HG03045 (cell line): ENCODE data around the gene SPEG.

Experiments
- ATAC-seq: cut with Tn5 transposase; IDR thresholded peaks from one replicate; pipeline ENCODE4 v1.9.1; 2021; ENCODE audit warnings: mild to moderate bottlenecking, moderate library complexity; ENCODE audit not compliant: unreplicated experiment

Gene SPEG

GRCh38 chr2:219442256-219443015 lies 7.8 kb downstream of the SPEG start:
- no peak for ATAC-seq

GRCh38 chr2:219443016-219443696 lies 8.5 kb downstream of the SPEG start:
- no peak for ATAC-seq

- ATAC-seq, result no peak
These were observed 9.0 kb downstream of the SPEG start for GRCh38 chr2:219443697-219444023.

GRCh38 chr2:219444566-219445091 lies 10.0 kb downstream of the SPEG start:
- no peak for ATAC-seq

- no peak for ATAC-seq
These were observed 10.6 kb downstream of the SPEG start for GRCh38 chr2:219445220-219445640.

- no peak for ATAC-seq
These were observed 11.5 kb downstream of the SPEG start for GRCh38 chr2:219446101-219446504.

GRCh38 chr2:219446689-219447088 lies 12.0 kb downstream of the SPEG start:
- ATAC-seq, result no peak

- ATAC-seq, result no peak
These were observed 12.8 kb downstream of the SPEG start for GRCh38 chr2:219447242-219448098.

- no peak for ATAC-seq
These were observed 13.6 kb downstream of the SPEG start for GRCh38 chr2:219448099-219448775.

- ATAC-seq, result no peak
These were observed 14.2 kb downstream of the SPEG start for GRCh38 chr2:219448776-219449341.

- no peak for ATAC-seq
These were observed 15.0 kb downstream of the SPEG start for GRCh38 chr2:219449609-219450008.

GRCh38 chr2:219451661-219452360 lies 17.2 kb downstream of the SPEG start:
- no peak for ATAC-seq

GRCh38 chr2:219452361-219453317 lies 18.0 kb downstream of the SPEG start:
- ATAC-seq, result no peak

- no peak for ATAC-seq
These were observed 19.3 kb downstream of the SPEG start for GRCh38 chr2:219453671-219454590.

GRCh38 chr2:219455581-219455980 lies 20.9 kb downstream of the SPEG start:
- no peak for ATAC-seq

GRCh38 chr2:219457784-219458369 lies 23.2 kb downstream of the SPEG start:
- ATAC-seq, result no peak

- no peak for ATAC-seq
These were observed 24.4 kb downstream of the SPEG start for GRCh38 chr2:219458996-219459395.
